Upper lobe of right lung (tissue), 1 donor: ENCODE measurements around the gene ADCY2. TPM values are rescaled to one million over a fixed set of nuclear protein-coding genes. Genes with fewer than 3 reads are reported as not detected.

Experiments used
- ATAC-seq: fragments of 200-7000 bp; cut with Tn5 transposase; one replicate; pipeline ENCODE4 v1.9.1; 2020; ENCODE audit warnings: mild to moderate bottlenecking, moderate library complexity
- DNase-seq: peaks from one replicate; pipeline ENCODE4 v3.0.0-alpha.2; 2020
- H3K27ac ChIP-seq: fragments of 200-600 bp; one replicate; pipeline ENCODE4 v1.8.0; 2022
- H3K27me3 ChIP-seq: fragments of 200-600 bp; one replicate; pipeline ENCODE4 v1.8.0; 2022; ENCODE audit warnings: mild to moderate bottlenecking
- H3K36me3 ChIP-seq: fragments of 200-600 bp; one replicate; pipeline ENCODE4 v1.8.0; 2022
- H3K4me1 ChIP-seq: fragments of 200-600 bp; one replicate; pipeline ENCODE4 v1.8.0; 2022
- H3K4me3 ChIP-seq: fragments of 200-600 bp; one replicate; pipeline ENCODE4 v1.8.0; 2022; ENCODE audit warnings: mild to moderate bottlenecking
- H3K9me3 ChIP-seq: fragments of 200-600 bp; one replicate; pipeline ENCODE4 v1.8.0; 2022
- CTCF ChIP-seq: fragments of 200-600 bp; IDR thresholded peaks from one replicate; pipeline ENCODE4 v1.8.0; 2022; ENCODE audit warnings: antibody characterized with exemption
- intact Hi-C: fragments of 100-400 bp; cut with DNase I; formaldehyde crosslinking; loops from one replicate; pipeline ENCODE4 v1.11.0; 2022
- total RNA-seq: library from RNA; stranded (reverse); fragmentation: NEBNext Ultra II Directional; extraction: Animal tissue kit (Norgen Biotek cat#: 25700); gene quantifications from one replicate; pipeline ENCODE4 v1.2.1, GENCODE V29; 2021
- donor health status: DM: no; HTN: yes; CAD: no; lungs with severe emphysema.

Gene ADCY2
- total RNA-seq, 1 donor from 2014 or later = 0.17 TPM

GRCh38 chr5:7659420-7659819 is 263.5 kb downstream of the ADCY2 start:
- ATAC-seq (peak; percentile 52), DNase-seq (no peak)
- Histone ChIP-seq H3K9me3 (no peaks in the 10 kb centered on the region), H3K36me3 (no peaks in the 10 kb centered on the region), H3K27ac (no peak overlapping the region), H3K4me1 (no peaks in the 10 kb centered on the region), H3K27me3 (no peaks in the 10 kb centered on the region), H3K4me3 (no peak overlapping the region)
- no peak for TF ChIP-seq CTCF
- intact Hi-C loops = no loop called here

GRCh38 chr5:7662289-7662688 is 266.4 kb downstream of the ADCY2 start:
- no peak for TF ChIP-seq CTCF
- H3K27me3 ChIP-seq = no peaks in the 10 kb centered on the region
- H3K4me1 ChIP-seq = no peaks in the 10 kb centered on the region
- ATAC-seq = no peak
- no peaks in the 10 kb centered on the region for H3K9me3 ChIP-seq
- DNase-seq = no peak
- H3K27ac ChIP-seq = no peak overlapping the region
- intact Hi-C loops = no loop called here
- H3K4me3 ChIP-seq = no peak overlapping the region
- no peaks in the 10 kb centered on the region for H3K36me3 ChIP-seq

- H3K27ac ChIP-seq = no peak overlapping the region
- ATAC-seq = no peak
- H3K36me3 ChIP-seq = no peaks in the 10 kb centered on the region
Observed at GRCh38 chr5:7663808-7664207, 267.9 kb downstream of the ADCY2 start.

GRCh38 chr5:7664208-7664607 is 268.3 kb downstream of the ADCY2 start:
- TF ChIP-seq CTCF = no peak
- no peak for DNase-seq
- ATAC-seq = no peak
- Histone ChIP-seq H3K27me3 (no peaks in the 10 kb centered on the region), H3K36me3 (no peaks in the 10 kb centered on the region), H3K4me1 (no peaks in the 10 kb centered on the region), H3K9me3 (no peaks in the 10 kb centered on the region), H3K4me3 (no peak overlapping the region), H3K27ac (no peak overlapping the region)
- intact Hi-C loops = no loop called here

More at GRCh38 chr5:7663808-7664207, 267.9 kb downstream of the ADCY2 start:
- no peaks in the 10 kb centered on the region for H3K27me3 ChIP-seq
- no peaks in the 10 kb centered on the region for H3K9me3 ChIP-seq
- H3K4me3 ChIP-seq = no peak overlapping the region
- no peak for TF ChIP-seq CTCF
- intact Hi-C loops = no loop called here
- H3K4me1 ChIP-seq = no peaks in the 10 kb centered on the region
- DNase-seq = no peak

- H3K4me3 ChIP-seq = no peak overlapping the region
- no peak overlapping the region for H3K27ac ChIP-seq
- H3K27me3 ChIP-seq = no peaks in the 10 kb centered on the region
- H3K9me3 ChIP-seq = no peaks in the 10 kb centered on the region
- DNase-seq (no peak), ATAC-seq (no peak)
- H3K36me3 ChIP-seq = no peaks in the 10 kb centered on the region
- intact Hi-C loops = no loop called here
- TF ChIP-seq CTCF = no peak
- no peaks in the 10 kb centered on the region for H3K4me1 ChIP-seq
Observed at GRCh38 chr5:7667216-7667767, 271.4 kb downstream of the ADCY2 start.

GRCh38 chr5:7668161-7668560 is 272.2 kb downstream of the ADCY2 start:
- Histone ChIP-seq H3K4me3 (no peak overlapping the region), H3K36me3 (no peaks in the 10 kb centered on the region), H3K27ac (no peak overlapping the region), H3K27me3 (no peaks in the 10 kb centered on the region), H3K9me3 (no peaks in the 10 kb centered on the region), H3K4me1 (no peaks in the 10 kb centered on the region)
- no peak for DNase-seq
- intact Hi-C loops = no loop called here
- no peak for TF ChIP-seq CTCF
- ATAC-seq = no peak
